Astrocyte (in vitro differentiated cells and primary cell): ENCODE data around the gene LHFPL3.

Source experiments
- EZH2 ChIP-seq: IDR thresholded peaks from 2 replicates; pipeline ENCODE4 v1.6.1; 2012; ENCODE audit warnings: mild to moderate bottlenecking, low read length, inconsistent platforms; ENCODE audit not compliant: insufficient read depth
- TF ChIP-seq, protein P1 (sequence below): IDR thresholded peaks from 2 replicates; pipeline ENCODE4 v1.5.1; 2011; ENCODE audit warnings: low read depth, mild to moderate bottlenecking, inconsistent platforms, low read length, moderate library complexity; ENCODE audit not compliant: insufficient read depth

DNA sequence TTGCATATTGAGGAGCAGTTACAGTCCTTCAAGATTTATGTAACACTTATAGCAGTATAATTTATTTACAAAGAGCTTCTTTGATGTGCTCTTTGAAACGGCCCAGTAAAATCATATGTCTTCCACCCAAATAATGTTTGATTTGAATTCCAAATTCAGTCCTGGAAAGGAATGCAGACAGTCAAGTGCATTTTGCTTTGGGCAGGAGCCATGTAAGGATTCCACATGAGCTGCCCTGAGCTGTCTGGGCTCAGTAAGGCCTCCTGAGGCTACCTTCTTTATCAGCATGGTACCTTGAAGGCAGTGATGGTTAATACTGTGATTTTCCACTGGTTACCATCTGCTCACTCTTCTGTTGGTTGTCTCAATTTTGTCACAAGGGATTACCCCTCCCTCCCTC is 41.6 kb upstream of the LHFPL3 start:
- TF ChIP-seq, protein P1, sequence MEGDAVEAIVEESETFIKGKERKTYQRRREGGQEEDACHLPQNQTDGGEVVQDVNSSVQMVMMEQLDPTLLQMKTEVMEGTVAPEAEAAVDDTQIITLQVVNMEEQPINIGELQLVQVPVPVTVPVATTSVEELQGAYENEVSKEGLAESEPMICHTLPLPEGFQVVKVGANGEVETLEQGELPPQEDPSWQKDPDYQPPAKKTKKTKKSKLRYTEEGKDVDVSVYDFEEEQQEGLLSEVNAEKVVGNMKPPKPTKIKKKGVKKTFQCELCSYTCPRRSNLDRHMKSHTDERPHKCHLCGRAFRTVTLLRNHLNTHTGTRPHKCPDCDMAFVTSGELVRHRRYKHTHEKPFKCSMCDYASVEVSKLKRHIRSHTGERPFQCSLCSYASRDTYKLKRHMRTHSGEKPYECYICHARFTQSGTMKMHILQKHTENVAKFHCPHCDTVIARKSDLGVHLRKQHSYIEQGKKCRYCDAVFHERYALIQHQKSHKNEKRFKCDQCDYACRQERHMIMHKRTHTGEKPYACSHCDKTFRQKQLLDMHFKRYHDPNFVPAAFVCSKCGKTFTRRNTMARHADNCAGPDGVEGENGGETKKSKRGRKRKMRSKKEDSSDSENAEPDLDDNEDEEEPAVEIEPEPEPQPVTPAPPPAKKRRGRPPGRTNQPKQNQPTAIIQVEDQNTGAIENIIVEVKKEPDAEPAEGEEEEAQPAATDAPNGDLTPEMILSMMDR, result no peak
- TF ChIP-seq EZH2, result no peak
